CD4-positive, alpha-beta T cell (primary cell): ENCODE measurements around the gene TBC1D14. TPM values are rescaled to one million over a fixed set of nuclear protein-coding genes. Genes with fewer than 3 reads are reported as not detected.

Source experiments
- ATAC-seq: fragments of 200-7000 bp; cut with Tn5 transposase; one replicate; pipeline ENCODE4 v1.10.0; 2022; ENCODE audit warnings: mild to moderate bottlenecking; ENCODE audit not compliant: poor library complexity
- CTCF ChIA-PET: fragments of 350-600 bp; sonication (Branson Sonifier 250); formaldehyde crosslinking; loops from one replicate; lab custom pipeline; 2021; ENCODE audit warnings: antibody characterized with exemption, inconsistent platforms; lab: Charles Lee
- POLR2A ChIA-PET: fragments of 350-600 bp; sonication (Branson Sonifier 250); formaldehyde crosslinking; loops from one replicate; lab custom pipeline; 2021; ENCODE audit warnings: antibody characterized with exemption, inconsistent platforms; lab: Charles Lee
- DNase-seq, 14 experiments: peaks; one replicate each; pipeline ENCODE4 v3.0.0-alpha.2; 2013 to 2020; ENCODE audit warnings: mixed read lengths in 2 of 14
- H3K27ac ChIP-seq, 2 donors: one replicate each; pipeline versions ENCODE4 v1.5.1 to v1.7.0; 2013; ENCODE audit warnings: low read length in 2 of 2, low read depth in 1 of 2, mild to moderate bottlenecking in 1 of 2
- H3K27me3 ChIP-seq, 2 experiments: 1 replicate in 1 of 2; 2 replicates in 1 of 2; pipeline versions ENCODE4 v1.6.1 to v1.7.0; 2013; ENCODE audit warnings: low read length in 2 of 2, control low read depth in 1 of 2, mild to moderate bottlenecking in 1 of 2, moderate library complexity in 1 of 2; ENCODE audit not compliant: insufficient read depth in 2 of 2, control insufficient read depth in 1 of 2
- H3K36me3 ChIP-seq: one replicate; pipeline ENCODE4 v1.6.1; 2013; ENCODE audit warnings: low read length, control low read depth; ENCODE audit not compliant: insufficient read depth
- H3K4me1 ChIP-seq: one replicate; pipeline ENCODE4 v1.6.1; 2013; ENCODE audit warnings: low read length, control low read depth; ENCODE audit not compliant: insufficient read depth
- H3K4me3 ChIP-seq: one replicate; pipeline ENCODE4 v1.5.1; 2013; ENCODE audit warnings: mild to moderate bottlenecking, low read length, moderate library complexity
- H3K9me3 ChIP-seq, 2 experiments: 1 replicate in 1 of 2; 2 replicates in 1 of 2; pipeline versions ENCODE4 v1.6.1 to v1.7.0; 2013; ENCODE audit warnings: low read length in 2 of 2, mild to moderate bottlenecking in 2 of 2, control low read depth in 1 of 2, moderate library complexity in 1 of 2; ENCODE audit not compliant: control insufficient read depth in 1 of 2, insufficient read depth in 1 of 2
- H3K27ac Mint-ChIP-seq: one replicate; pipeline ENCODE4 v1.8.0; 2020; ENCODE audit warnings: mixed read lengths
- H3K27me3 Mint-ChIP-seq: one replicate; pipeline ENCODE4 v1.8.0; 2021; ENCODE audit warnings: mixed read lengths
- H3K36me3 Mint-ChIP-seq: one replicate; pipeline ENCODE4 v1.8.0; 2021; ENCODE audit warnings: low read depth, mixed read lengths
- H3K4me1 Mint-ChIP-seq: one replicate; pipeline ENCODE4 v1.8.0; 2021; ENCODE audit warnings: low read depth, mixed read lengths
- H3K4me3 Mint-ChIP-seq: one replicate; pipeline ENCODE4 v1.8.0; 2020; ENCODE audit warnings: mild to moderate bottlenecking, mixed read lengths
- H3K9me3 Mint-ChIP-seq: one replicate; pipeline ENCODE4 v1.8.0; 2020; ENCODE audit warnings: mixed read lengths
- intact Hi-C, 2 experiments: fragments of 100-400 bp; cut with DNase I in 1 of 2; cut with micrococcal nuclease in 1 of 2; formaldehyde crosslinking; loops; one replicate each; pipeline versions ENCODE4 v1.15.1 to v1.9.0; 2023 to 2025; cut with DNase I, micrococcal nuclease
- total RNA-seq, 174 experiments: library from RNA in 2 of 174; stranded (reverse) in 2 of 174; gene quantifications; one replicate each; pipeline ENCODE4 v1.2.3 and lab custom pipeline; 2021 to 2026
- TF ChIP-seq, protein P1 (sequence below): fragments of 200-600 bp; IDR thresholded peaks from one replicate; pipeline ENCODE4 v1.8.0; 2022; ENCODE audit warnings: antibody characterized with exemption, mild to moderate bottlenecking

TBC1D14 gene
- total RNA-seq, 2 experiments from 2014 or later, result 31.2 to 34.1 TPM

DNA sequence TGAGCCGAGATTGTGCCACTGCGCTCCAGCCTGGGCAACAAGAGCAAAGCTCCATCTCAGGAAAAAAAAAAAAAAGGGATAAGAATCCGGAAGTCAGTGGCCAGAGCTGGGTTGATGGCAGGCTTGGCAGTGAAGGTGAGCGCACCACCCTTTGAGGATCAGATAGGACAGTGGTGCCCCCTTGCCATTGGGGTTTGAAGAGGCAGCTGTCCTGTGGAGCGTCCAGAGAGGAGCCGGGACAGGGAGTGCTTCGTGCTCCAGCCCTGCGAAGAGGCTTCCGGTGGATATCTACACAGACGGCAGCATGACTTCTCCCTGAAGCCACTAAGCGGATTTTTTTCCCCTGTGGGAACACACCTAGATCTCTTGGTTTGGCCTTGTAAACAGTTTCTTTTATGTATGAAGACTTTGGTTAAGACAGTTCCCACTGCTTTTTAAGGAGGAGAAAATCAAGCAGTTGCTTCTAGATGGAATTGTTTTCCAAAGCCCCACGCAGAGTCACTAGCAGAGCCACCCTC lies 6.5 kb downstream of the TBC1D14 start:
- Mint-ChIP-seq H3K4me1 (peaks cover 79% of the 10 kb centered on the region), H3K4me3 (peak overlapping the region; percentile 80), H3K27ac (peak overlapping the region; percentile 90), H3K27me3 (no peaks in the 10 kb centered on the region), H3K36me3 (no peaks in the 10 kb centered on the region), H3K9me3 (no peaks in the 10 kb centered on the region)
- Histone ChIP-seq H3K27me3 (no peaks in the 10 kb centered on the region), H3K9me3 (no peaks in the 10 kb centered on the region), H3K36me3 (no peaks in the 10 kb centered on the region), H3K4me3 (peak overlapping the region; percentile 37), H3K4me1 (peaks cover 97% of the 10 kb centered on the region), H3K27ac (peak overlapping the region in 1 of 2 donors; percentile 89)
- CTCF ChIA-PET, result interaction anchor here (1.2 to 2.2 kb wide), 3 partner anchors 10 to 155 kb away, joined by 5 to 7 read pairs (median 6); no protein-coding TSS in a partner anchor
- DNase-seq (no peak), ATAC-seq (no peak)
- POLR2A ChIA-PET, result interaction anchor here (1.4 to 3.6 kb wide), 3 partner anchors 8 to 243 kb away, joined by 3 to 34 read pairs (median 25); partner anchors contain the start of gene TBC1D14
- intact Hi-C loops, result loop anchor here in 1 of 2 experiments (2.0 kb wide), 1 partner anchor 71 kb away; no protein-coding TSS in a partner anchor
- TF ChIP-seq, protein P1, sequence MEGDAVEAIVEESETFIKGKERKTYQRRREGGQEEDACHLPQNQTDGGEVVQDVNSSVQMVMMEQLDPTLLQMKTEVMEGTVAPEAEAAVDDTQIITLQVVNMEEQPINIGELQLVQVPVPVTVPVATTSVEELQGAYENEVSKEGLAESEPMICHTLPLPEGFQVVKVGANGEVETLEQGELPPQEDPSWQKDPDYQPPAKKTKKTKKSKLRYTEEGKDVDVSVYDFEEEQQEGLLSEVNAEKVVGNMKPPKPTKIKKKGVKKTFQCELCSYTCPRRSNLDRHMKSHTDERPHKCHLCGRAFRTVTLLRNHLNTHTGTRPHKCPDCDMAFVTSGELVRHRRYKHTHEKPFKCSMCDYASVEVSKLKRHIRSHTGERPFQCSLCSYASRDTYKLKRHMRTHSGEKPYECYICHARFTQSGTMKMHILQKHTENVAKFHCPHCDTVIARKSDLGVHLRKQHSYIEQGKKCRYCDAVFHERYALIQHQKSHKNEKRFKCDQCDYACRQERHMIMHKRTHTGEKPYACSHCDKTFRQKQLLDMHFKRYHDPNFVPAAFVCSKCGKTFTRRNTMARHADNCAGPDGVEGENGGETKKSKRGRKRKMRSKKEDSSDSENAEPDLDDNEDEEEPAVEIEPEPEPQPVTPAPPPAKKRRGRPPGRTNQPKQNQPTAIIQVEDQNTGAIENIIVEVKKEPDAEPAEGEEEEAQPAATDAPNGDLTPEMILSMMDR, result no peak

DNA sequence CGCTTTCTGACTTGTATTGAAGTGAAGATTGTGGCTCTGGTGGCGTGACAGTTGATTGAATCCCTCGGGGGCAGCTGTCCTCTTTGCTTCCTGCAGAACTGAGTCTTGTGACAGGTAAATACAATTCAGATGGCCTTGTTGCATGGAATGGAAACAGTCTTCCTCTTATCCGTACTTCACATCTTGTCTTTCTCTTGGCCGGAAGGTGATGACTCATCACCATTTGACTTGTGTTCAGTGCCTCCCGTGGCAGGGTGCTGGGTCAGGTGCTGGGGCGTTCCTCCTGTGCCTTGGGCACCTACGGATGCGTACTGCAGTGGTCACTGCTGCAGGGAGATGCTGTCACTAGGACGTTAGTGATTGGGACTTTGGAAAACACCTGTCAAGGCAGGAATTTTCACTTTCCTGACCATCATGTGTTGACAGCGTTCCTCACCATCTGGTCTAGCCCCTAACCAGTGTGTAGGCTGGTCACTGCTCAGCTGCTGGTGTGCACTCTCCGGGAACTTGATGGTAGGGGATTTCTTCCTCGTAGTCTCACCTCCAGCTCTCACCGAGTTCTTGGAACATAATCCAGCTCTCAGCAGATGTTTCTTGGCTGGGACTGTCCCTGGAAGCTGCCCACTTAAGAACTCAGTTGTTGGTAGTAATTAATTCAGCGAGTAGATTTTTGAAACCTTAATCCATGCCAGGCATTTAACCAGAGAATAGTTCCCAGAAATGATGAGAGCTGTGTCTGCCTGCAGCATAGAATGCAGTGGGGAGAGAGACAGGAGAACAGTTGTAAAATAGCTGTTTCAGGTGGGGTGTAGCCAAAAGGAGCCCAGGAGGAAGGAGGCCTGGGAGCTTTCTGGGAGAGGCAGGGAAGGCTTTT lies 7.2 kb downstream of the TBC1D14 start:
- no peaks in the 10 kb centered on the region for H3K9me3 Mint-ChIP-seq

More for the DNA sequence above, 7.2 kb downstream of the TBC1D14 start:
- Histone ChIP-seq H3K27me3 (no peaks in the 10 kb centered on the region), H3K27ac (peak overlapping the region; percentile 59 to 89), H3K4me1 (peaks cover 95% of the 10 kb centered on the region), H3K36me3 (no peaks in the 10 kb centered on the region), H3K4me3 (peak overlapping the region; percentile 37), H3K9me3 (no peaks in the 10 kb centered on the region)
- intact Hi-C loops, result loop anchor here in 1 of 2 experiments (2.0 kb wide), 1 partner anchor 70 kb away; no protein-coding TSS in a partner anchor
- Mint-ChIP-seq H3K27ac (peak overlapping the region; percentile 90), H3K4me3 (peak overlapping the region; percentile 80), H3K27me3 (no peaks in the 10 kb centered on the region), H3K36me3 (no peaks in the 10 kb centered on the region), H3K4me1 (peaks cover 73% of the 10 kb centered on the region)
- ChIA-PET CTCF (interaction anchor here (1.2 to 2.2 kb wide), 6 partner anchors 10 to 154 kb away, joined by 4 to 7 read pairs (median 6); no protein-coding TSS in a partner anchor), POLR2A (interaction anchor here (1.4 to 3.6 kb wide), 5 partner anchors 8 to 244 kb away, joined by 3 to 34 read pairs (median 25); partner anchors contain the start of gene TBC1D14)
- DNase-seq (peak in 13 of 14 experiments; percentile 41 to 85 (median 59)), ATAC-seq (peak; percentile 73)
- TF ChIP-seq, protein P1, result no peak
